ENCODE results near the gene CXADR. TPM values are rescaled to one million over a fixed set of nuclear protein-coding genes. Genes with fewer than 3 reads are reported as not detected.

CXADR gene
- total RNA-seq, 2 experiments from 2014 or later, result 0.56 to 0.92 TPM

DNA sequence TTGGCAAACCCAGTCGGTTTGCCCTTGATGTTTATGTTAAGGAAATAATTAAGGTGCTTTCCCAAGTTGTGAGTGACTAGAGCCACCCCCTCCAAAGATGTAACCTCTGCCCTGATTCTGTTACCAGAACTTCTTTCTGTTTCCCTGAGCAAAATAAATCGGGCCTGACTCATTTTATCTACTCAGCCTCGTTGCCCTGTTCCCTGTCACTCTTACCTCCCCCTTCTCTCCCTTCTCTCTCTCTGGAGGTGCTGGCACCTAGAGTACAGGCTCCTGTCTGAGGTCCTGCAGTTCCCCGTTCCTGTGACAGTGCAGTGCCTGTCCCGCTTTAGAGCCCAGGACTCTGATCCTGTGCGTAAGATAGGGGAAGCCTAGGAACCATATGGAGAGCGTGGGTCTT is 35.4 kb downstream of the CXADR start:
- Mint-ChIP-seq H3K27me3 (no peaks in the 10 kb centered on the region), H3K27ac (no peak overlapping the region), H3K36me3 (no peaks in the 10 kb centered on the region), H3K9me3 (no peaks in the 10 kb centered on the region), H3K4me1 (no peaks in the 10 kb centered on the region), H3K4me3 (no peak overlapping the region)
- DNase-seq, result no peak

DNA sequence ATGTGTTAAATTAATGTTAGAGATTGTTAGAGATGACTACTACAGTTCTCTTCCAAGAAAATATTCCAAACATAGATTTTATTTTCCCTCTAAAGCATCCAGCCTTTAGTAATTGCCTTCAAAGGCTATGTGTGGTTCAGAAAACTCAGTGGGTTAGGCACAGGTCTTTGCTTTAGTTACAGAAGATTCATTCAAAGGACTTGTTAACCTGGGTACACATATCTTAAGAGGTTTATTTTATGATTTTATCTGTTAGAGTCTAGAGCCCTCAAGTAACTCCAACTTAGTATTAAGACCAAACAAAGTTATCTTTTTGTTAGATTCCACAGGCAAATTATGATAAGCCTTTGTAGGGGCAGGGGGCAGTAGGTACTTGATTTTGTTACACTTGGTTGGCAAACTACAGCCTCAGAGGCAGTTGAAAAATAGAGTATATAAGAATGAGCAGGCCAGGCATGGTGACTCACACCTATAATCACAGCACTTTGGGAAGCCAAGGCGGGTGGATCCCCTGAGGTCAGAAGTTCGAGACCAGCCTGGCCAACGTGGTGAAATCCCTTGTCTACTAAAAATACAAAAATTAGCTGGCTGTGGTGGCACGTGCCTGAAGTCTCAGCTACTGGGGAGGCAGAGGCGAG is 37.9 kb downstream of the CXADR start:
- no peaks in the 10 kb centered on the region for H3K4me1 Mint-ChIP-seq
- no peak overlapping the region for H3K27ac Mint-ChIP-seq
- no peaks in the 10 kb centered on the region for H3K27me3 Mint-ChIP-seq
- H3K9me3 Mint-ChIP-seq, result no peaks in the 10 kb centered on the region
- H3K36me3 Mint-ChIP-seq, result no peaks in the 10 kb centered on the region
- DNase-seq, result no peak
- no peak overlapping the region for H3K4me3 Mint-ChIP-seq

DNA sequence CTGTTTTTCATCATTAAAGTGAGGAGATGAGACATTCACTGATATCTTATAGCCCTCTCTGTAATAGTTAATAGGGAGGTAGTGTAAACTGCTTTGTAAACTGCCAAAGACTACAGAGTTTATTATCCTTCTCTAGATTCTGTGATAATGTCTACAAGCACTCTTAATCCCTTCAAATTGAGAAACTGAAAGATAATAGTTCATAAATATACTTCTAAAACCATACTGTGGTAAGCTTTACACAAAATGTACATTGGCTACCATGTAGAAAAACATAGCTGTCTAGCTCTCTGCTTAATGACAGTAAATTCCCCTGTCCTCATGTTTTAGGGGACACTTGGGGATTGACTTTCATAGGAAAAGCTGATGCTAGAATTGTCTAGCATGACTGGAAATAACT is 39.6 kb downstream of the CXADR start:
- no peak for DNase-seq
- H3K9me3 Mint-ChIP-seq, result no peaks in the 10 kb centered on the region
- H3K36me3 Mint-ChIP-seq, result no peaks in the 10 kb centered on the region
- no peaks in the 10 kb centered on the region for H3K27me3 Mint-ChIP-seq
- no peak overlapping the region for H3K27ac Mint-ChIP-seq
- H3K4me1 Mint-ChIP-seq, result no peaks in the 10 kb centered on the region
- H3K4me3 Mint-ChIP-seq, result no peak overlapping the region

DNA sequence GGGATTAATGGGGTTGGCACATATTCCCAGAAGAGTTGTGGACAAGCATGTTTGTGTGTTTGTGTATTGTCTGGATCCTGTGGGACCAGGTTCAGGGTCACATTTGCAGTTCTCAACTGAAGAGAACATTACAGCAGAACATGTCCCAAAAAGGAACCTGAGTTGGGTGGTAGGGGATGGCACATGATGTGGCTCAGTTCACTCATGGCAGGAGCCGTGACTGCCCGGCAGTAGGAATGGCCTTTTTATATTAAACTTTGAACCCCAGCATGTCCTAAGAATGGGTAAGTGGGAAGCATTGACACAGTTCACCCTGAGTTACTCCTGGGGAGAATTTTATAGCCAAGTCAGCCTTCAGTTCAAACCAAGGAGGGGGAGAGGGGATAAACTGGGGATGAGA is 41.3 kb downstream of the CXADR start:
- no peaks in the 10 kb centered on the region for H3K9me3 Mint-ChIP-seq
- no peak overlapping the region for H3K4me3 Mint-ChIP-seq
- H3K4me1 Mint-ChIP-seq, result no peaks in the 10 kb centered on the region
- H3K36me3 Mint-ChIP-seq, result no peaks in the 10 kb centered on the region
- H3K27ac Mint-ChIP-seq, result no peak overlapping the region
- no peak for DNase-seq
- H3K27me3 Mint-ChIP-seq, result no peaks in the 10 kb centered on the region

DNA sequence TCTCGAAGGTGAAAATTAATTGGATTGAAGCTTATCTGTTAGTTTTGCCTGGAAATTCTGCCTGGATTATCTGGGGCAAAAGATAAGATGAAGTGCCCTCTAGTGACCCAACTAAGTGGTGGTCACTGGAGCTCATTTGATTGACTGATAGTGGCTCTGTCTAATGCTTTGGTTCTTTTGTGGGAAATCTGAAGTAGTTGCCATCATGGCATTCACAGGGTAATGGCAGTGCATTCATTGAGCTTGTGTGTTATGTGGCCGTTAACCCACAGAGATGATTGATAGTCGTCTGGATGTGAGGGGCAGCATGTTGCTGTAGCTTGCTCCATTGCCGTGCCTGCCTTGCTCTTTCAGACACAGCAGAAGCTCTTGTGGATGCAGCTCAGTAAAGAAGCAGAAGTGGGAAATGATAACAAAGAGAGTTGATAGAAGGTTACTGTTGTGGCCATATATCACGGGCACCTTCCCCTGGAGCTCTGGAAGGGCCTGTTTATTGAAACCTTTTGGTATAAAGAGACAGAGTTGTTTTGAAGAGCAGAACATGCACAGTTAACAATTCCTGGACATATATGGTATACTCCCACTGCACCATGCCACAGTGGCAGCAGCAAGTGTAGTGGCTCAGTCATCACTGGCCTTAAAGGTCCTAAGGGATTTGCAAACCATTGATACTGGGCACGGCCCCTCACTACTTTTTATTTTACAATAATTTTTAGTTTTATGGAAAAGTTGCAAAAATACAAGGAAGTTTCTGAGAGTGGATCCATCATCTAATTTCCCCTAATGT is 42.0 kb downstream of the CXADR start:
- H3K27me3 Mint-ChIP-seq, result no peaks in the 10 kb centered on the region
- H3K36me3 Mint-ChIP-seq, result no peaks in the 10 kb centered on the region
- DNase-seq, result no peak
- no peak overlapping the region for H3K27ac Mint-ChIP-seq
- no peaks in the 10 kb centered on the region for H3K4me1 Mint-ChIP-seq
- no peak overlapping the region for H3K4me3 Mint-ChIP-seq
- H3K9me3 Mint-ChIP-seq, result no peaks in the 10 kb centered on the region

DNA sequence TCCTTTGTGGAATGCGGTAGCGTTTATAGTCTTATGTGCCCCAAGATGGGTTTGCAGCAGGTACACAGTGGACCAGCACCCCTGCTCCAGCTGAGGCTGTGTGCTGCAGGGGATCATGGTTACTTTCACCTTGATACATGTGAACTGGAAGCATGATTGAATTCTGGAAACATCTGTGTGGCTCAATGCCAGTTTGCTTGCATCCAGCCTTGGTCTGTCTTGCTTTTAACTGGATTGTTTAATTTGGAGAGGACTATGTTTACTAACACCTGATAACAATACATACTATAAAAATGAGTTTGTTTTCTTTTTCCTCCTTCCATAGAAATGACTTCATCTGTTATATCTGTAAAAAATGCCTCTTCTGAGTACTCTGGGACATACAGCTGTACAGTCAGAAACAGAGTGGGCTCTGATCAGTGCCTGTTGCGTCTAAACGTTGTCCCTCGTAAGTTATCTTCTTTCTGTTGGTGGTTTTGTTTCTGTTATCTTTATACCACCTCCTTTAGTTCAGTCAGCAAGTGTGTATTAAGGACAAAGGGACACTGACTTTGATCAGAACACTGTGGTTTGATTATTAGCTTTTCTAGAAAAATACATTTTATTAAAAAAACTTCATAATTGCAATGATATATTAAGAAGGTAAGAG is 47.7 kb downstream of the CXADR start:
- Mint-ChIP-seq H3K36me3 (no peaks in the 10 kb centered on the region), H3K27ac (no peak overlapping the region), H3K27me3 (no peaks in the 10 kb centered on the region), H3K4me3 (no peak overlapping the region), H3K9me3 (no peaks in the 10 kb centered on the region), H3K4me1 (no peaks in the 10 kb centered on the region)
- no peak for DNase-seq

DNA sequence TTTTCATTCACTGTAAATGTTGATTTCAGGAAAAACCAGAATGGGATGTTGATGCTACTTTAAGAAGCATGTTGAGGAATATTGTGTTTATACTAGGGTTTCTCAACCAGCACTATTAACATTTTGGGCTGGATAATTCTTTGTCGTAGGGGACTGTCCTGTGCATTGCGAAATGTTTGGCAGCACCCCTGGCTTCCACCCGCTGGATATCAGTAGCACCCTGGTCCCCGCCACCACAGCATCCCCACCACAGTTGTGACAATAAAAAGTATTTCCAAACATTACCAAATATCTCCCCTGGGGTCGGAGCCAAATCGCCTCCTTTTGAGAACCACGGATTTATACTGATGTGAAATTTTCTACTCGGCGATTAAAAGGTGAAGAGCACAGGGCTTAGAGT is 57.9 kb downstream of the CXADR start:
- H3K4me3 Mint-ChIP-seq, result no peak overlapping the region
- no peaks in the 10 kb centered on the region for H3K9me3 Mint-ChIP-seq
- H3K27ac Mint-ChIP-seq, result no peak overlapping the region
- no peaks in the 10 kb centered on the region for H3K36me3 Mint-ChIP-seq
- no peak for DNase-seq
- no peaks in the 10 kb centered on the region for H3K27me3 Mint-ChIP-seq
- H3K4me1 Mint-ChIP-seq, result no peaks in the 10 kb centered on the region

DNA sequence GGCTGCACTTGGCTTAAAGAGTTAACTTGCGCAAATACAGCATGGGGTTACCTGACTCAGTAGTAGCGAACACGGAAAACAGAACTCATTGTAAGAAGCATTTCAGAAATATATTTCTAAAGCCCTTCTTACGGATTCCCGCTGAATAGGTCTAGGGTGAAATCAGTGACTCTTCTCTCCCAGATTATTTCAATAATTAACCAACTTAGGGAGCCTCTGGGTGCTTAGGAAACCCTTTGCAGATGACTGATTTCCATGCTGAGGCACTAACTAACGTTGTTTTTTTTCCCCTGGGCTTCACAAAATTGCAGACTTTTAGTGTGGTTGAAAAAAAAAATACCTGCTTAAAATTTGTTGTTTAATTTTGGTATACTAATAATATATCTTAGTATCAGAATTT is 59.6 kb downstream of the CXADR start:
- H3K27ac Mint-ChIP-seq, result no peak overlapping the region
- no peaks in the 10 kb centered on the region for H3K9me3 Mint-ChIP-seq
- no peaks in the 10 kb centered on the region for H3K36me3 Mint-ChIP-seq
- H3K4me1 Mint-ChIP-seq, result no peaks in the 10 kb centered on the region
- H3K27me3 Mint-ChIP-seq, result no peaks in the 10 kb centered on the region
- DNase-seq, result no peak
- H3K4me3 Mint-ChIP-seq, result no peak overlapping the region

DNA sequence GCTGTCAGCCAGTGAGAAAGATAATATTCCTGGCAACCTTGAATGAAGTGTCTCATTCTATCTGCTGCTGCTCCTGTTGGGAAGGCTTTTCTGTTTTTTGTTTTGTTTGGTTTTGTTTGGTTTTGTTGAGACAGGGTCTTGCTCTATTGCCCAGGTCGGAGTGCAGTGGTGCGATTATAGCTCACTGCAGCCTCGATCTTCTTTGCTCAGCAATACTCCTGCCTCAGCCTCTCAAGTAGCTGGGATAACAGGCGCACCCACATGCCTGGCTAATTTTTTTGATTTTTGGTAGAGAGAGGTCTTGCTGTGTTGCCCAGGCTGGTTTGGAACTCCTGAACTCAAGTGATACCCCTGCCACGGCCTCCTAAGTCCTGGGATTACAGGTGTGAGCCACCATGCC is 62.2 kb downstream of the CXADR start:
- H3K36me3 Mint-ChIP-seq, result no peaks in the 10 kb centered on the region
- no peaks in the 10 kb centered on the region for H3K4me1 Mint-ChIP-seq
- no peak overlapping the region for H3K4me3 Mint-ChIP-seq
- H3K27ac Mint-ChIP-seq, result no peak overlapping the region
- DNase-seq, result no peak
- H3K9me3 Mint-ChIP-seq, result no peaks in the 10 kb centered on the region
- H3K27me3 Mint-ChIP-seq, result no peaks in the 10 kb centered on the region

DNA sequence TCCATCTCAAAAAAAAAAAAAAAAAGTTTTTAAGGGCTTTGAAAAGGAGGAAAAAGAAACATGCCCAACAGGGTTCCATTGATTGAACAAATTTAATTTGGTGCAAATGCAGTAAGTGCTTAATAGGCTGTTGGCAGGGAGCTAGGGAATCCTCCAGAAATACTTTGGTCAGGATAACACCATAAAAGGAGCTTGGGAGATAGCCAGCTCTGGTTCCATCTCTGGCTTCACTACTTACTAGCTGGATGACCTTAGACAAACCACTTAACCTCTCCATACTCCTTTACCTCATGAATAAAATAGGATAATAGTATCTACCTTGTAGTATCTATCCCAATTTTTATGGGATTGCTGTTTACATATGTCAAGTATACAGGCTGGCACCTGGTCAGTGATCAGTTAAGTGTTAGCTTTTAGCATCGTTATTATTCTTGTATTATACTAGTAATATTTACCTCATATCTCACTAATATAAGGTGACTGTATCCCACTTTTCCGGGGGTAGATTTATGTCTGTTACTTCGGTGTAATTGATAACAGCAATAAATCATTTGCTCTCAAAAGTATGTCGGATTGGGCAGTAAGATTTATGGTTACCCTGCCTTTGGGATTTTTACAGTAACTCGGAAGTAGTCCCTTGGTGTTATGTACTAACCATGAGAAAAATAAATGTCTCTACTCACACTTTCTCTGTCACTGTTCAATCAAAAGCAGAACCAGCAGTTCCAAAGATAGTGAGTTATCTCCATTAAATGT is 63.4 kb downstream of the CXADR start:
- no peak for DNase-seq
- Mint-ChIP-seq H3K9me3 (no peaks in the 10 kb centered on the region), H3K27ac (no peak overlapping the region), H3K27me3 (no peaks in the 10 kb centered on the region), H3K4me1 (no peaks in the 10 kb centered on the region), H3K4me3 (no peak overlapping the region), H3K36me3 (no peaks in the 10 kb centered on the region)

DNA sequence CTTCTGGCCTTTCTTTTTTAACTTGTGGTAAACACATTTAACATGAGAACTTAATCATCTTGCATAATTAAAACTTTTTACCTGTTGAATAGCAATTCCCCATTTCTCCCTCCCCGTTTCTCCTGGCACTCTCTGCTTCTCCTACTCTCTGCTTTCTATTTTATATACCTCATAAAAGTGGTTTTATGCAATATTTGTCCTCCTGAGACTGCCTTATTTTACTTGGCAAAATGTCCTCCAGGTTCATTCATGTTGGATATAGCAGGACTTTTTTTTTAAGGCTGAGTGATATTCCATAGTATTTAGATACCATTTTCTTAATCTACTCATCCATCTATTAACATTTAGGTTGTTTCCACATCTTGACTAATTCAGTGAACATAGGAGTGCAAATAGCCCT is 64.9 kb downstream of the CXADR start:
- DNase-seq, result no peak
- H3K27me3 Mint-ChIP-seq, result no peaks in the 10 kb centered on the region
- H3K36me3 Mint-ChIP-seq, result no peaks in the 10 kb centered on the region
- no peaks in the 10 kb centered on the region for H3K4me1 Mint-ChIP-seq
- no peak overlapping the region for H3K4me3 Mint-ChIP-seq
- no peaks in the 10 kb centered on the region for H3K9me3 Mint-ChIP-seq
- no peak overlapping the region for H3K27ac Mint-ChIP-seq

DNA sequence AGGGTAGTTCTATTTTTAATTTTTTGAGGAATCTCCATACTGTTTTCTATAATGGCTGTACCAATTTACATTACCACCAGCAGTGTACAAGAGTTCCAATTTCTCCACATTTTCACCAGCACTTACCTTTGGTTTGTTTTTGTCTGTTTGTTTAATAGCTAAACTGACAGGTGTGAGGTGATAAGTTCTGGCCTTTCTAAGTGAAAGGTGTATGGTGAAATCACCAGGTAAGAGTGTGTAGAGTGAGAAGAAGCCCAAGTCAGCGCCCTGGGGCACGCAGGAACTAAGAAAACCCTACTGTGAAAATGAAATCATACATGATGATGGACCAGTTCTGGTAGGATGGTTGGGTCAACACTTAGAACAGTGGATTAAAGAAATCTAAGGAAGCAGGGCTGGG is 65.3 kb downstream of the CXADR start:
- Mint-ChIP-seq H3K27me3 (no peaks in the 10 kb centered on the region), H3K4me3 (no peak overlapping the region), H3K4me1 (no peaks in the 10 kb centered on the region), H3K9me3 (no peaks in the 10 kb centered on the region), H3K36me3 (no peaks in the 10 kb centered on the region), H3K27ac (no peak overlapping the region)
- no peak for DNase-seq

DNA sequence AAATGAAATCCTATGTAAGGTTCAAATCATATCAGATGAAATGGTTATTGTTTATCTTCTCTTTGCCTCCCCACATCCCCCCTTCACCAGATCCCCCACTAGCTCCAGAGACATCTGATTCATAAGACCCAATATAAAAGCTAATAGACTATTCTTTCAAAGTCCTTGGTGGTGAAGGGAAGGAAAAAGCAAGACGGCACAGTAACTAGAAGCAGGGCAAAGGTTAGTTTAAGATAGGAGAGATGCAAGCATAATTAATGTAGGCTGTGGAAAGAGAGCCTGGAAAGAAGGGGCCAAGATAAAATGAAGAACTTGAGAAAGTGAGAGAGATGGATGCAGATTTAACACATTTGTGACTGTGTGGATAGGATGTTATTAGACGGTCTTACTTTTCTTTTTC is 66.0 kb downstream of the CXADR start:
- H3K4me3 Mint-ChIP-seq, result no peak overlapping the region
- H3K27me3 Mint-ChIP-seq, result no peaks in the 10 kb centered on the region
- H3K4me1 Mint-ChIP-seq, result no peaks in the 10 kb centered on the region
- H3K9me3 Mint-ChIP-seq, result no peaks in the 10 kb centered on the region
- no peaks in the 10 kb centered on the region for H3K36me3 Mint-ChIP-seq
- H3K27ac Mint-ChIP-seq, result no peak overlapping the region
- DNase-seq, result no peak

DNA sequence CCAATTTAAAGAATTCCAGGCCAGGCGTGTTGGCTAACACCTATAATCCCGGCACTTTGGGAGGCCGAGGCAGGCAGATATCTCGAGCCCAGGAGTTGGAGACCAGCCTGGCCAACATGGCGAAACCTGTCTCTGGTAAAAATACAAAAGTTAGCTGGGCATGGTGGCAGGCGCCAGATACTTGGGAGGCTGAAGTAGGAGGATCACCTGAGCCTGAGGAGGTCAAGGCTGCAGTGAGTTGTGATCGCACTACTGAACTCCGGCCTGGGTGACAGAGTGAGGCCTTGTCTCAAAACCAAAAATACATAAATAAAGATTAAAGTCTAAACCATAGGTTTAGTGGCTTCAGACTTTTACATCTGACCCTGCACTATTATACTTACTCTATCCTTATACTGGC is 67.5 kb downstream of the CXADR start:
- no peak overlapping the region for H3K27ac Mint-ChIP-seq
- no peaks in the 10 kb centered on the region for H3K4me1 Mint-ChIP-seq
- H3K36me3 Mint-ChIP-seq, result no peaks in the 10 kb centered on the region
- no peak for DNase-seq
- no peaks in the 10 kb centered on the region for H3K27me3 Mint-ChIP-seq
- no peaks in the 10 kb centered on the region for H3K9me3 Mint-ChIP-seq
- no peak overlapping the region for H3K4me3 Mint-ChIP-seq

DNA sequence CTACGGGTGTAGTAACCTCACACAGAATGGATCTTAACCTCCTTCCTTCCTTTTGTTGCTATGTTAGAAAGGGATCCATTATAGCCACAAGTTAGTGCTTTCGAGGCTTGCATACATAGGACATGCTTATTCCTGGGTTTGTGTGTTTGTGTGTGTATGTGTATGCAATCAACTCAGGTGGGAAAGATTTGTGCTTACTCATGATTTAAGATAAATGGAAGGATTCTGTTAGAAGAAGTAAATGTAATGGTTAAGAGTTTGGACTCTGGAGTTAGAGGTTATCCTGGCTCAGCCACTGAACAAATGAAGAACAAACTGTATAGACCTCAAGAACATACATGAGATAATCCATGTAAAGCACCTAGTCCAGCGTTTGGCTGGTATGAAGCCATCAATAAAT is 71.1 kb downstream of the CXADR start:
- DNase-seq, result no peak
- no peaks in the 10 kb centered on the region for H3K27me3 Mint-ChIP-seq
- H3K4me1 Mint-ChIP-seq, result no peaks in the 10 kb centered on the region
- H3K36me3 Mint-ChIP-seq, result peaks cover 2% of the 10 kb centered on the region
- no peak overlapping the region for H3K27ac Mint-ChIP-seq
- no peak overlapping the region for H3K4me3 Mint-ChIP-seq
- H3K9me3 Mint-ChIP-seq, result no peaks in the 10 kb centered on the region

Data from activated naive CD8-positive, alpha-beta T cell treated with anti-CD3 and anti-CD28 coated beads for 36 hours (primary cell).